HepG2 (cell line): Measurements from ENCODE around the gene ZFX. TPM values are rescaled to one million over a fixed set of nuclear protein-coding genes. Genes with fewer than 3 reads are reported as not detected.

Source experiments
- AFF4 ChIP-seq: sonication (generic); formaldehyde crosslinking; IDR thresholded peaks from 2 replicates; pipeline ENCODE4 v1.4.0; 2020; ENCODE audit warnings: missing genetic modification reagents
- AKAP8 ChIP-seq: sonication (generic); formaldehyde crosslinking; IDR thresholded peaks from 2 replicates; pipeline ENCODE4 v1.5.1; 2020; ENCODE audit warnings: mild to moderate bottlenecking, missing genetic modification reagents
- FOXP1 ChIP-seq, 2 experiments: fragments of 450-650 bp in 1 of 2; IDR thresholded peaks; 2 replicates each; pipeline ENCODE4 v1.6.1; 2017 to 2018; ENCODE audit warnings: antibody characterized with exemption in 1 of 2
- HNF4A ChIP-seq: sonication (generic); formaldehyde crosslinking; IDR thresholded peaks from 2 replicates; pipeline ENCODE4 v1.4.0; 2020; ENCODE audit warnings: missing genetic modification reagents
- HNF4G ChIP-seq, 2 experiments: sonication (generic) in 1 of 2; formaldehyde crosslinking in 1 of 2; IDR thresholded peaks; 2 replicates each; pipeline versions ENCODE4 v1.4.0 to v1.6.1; 2011 to 2020; ENCODE audit warnings: borderline replicate concordance in 2 of 2, low read depth in 2 of 2, mild to moderate bottlenecking in 2 of 2, low read length in 1 of 2, missing genetic modification reagents in 1 of 2, moderate library complexity in 1 of 2
- MAF1 ChIP-seq: sonication (generic); formaldehyde crosslinking; IDR thresholded peaks from 2 replicates; pipeline ENCODE4 v1.5.0; 2020; ENCODE audit warnings: missing genetic modification reagents, borderline replicate concordance
- MLLT10 ChIP-seq: sonication (generic); formaldehyde crosslinking; IDR thresholded peaks from 2 replicates; pipeline ENCODE4 v1.4.0; 2020; ENCODE audit warnings: missing genetic modification reagents
- NFE2 ChIP-seq: sonication (generic); formaldehyde crosslinking; IDR thresholded peaks from 2 replicates; pipeline ENCODE4 v1.4.0; 2020; ENCODE audit warnings: missing genetic modification reagents
- PLSCR1 ChIP-seq: sonication (generic); formaldehyde crosslinking; IDR thresholded peaks from 2 replicates; pipeline ENCODE4 v1.5.0; 2020; ENCODE audit warnings: missing genetic modification reagents, mild to moderate bottlenecking, borderline replicate concordance
- POLR2AphosphoS5 ChIP-seq: IDR thresholded peaks from 2 replicates; pipeline ENCODE4 v1.6.1; 2012; ENCODE audit warnings: low read depth, low read length
- PRDM15 ChIP-seq: sonication (generic); formaldehyde crosslinking; IDR thresholded peaks from 2 replicates; pipeline ENCODE4 v1.4.0; 2020; ENCODE audit warnings: missing genetic modification reagents
- RARA ChIP-seq: IDR thresholded peaks from 2 replicates; pipeline ENCODE4 v1.6.1; 2016; ENCODE audit warnings: missing genetic modification reagents, missing compliant biosample characterization
- SMC3 ChIP-seq: IDR thresholded peaks from 2 replicates; pipeline ENCODE4 v1.6.1; 2011; ENCODE audit warnings: low read length, improper control_type of control experiment
- TGIF2 ChIP-seq: IDR thresholded peaks from 2 replicates; pipeline ENCODE4 v1.6.1; 2016; ENCODE audit warnings: control low read depth, missing compliant biosample characterization
- ZBTB14 ChIP-seq: sonication (generic); formaldehyde crosslinking; IDR thresholded peaks from 2 replicates; pipeline ENCODE4 v1.4.0; 2020; ENCODE audit warnings: missing genetic modification reagents
- ZBTB20 ChIP-seq: sonication (generic); formaldehyde crosslinking; IDR thresholded peaks from 2 replicates; pipeline ENCODE4 v1.8.1; 2023; ENCODE audit warnings: missing genetic modification reagents, low read depth, mild to moderate bottlenecking, borderline replicate concordance
- ZBTB38 ChIP-seq: sonication (generic); formaldehyde crosslinking; IDR thresholded peaks from 2 replicates; pipeline ENCODE4 v1.5.1; 2020; ENCODE audit warnings: mild to moderate bottlenecking, missing genetic modification reagents
- ZFP37 ChIP-seq: sonication (generic); formaldehyde crosslinking; IDR thresholded peaks from 2 replicates; pipeline ENCODE4 v1.4.0; 2020; ENCODE audit warnings: missing genetic modification reagents, borderline replicate concordance
- ZNF772 ChIP-seq: sonication (generic); formaldehyde crosslinking; IDR thresholded peaks from 2 replicates; pipeline ENCODE4 v1.5.0; 2020; ENCODE audit warnings: mild to moderate bottlenecking, missing genetic modification reagents
- ZNF775 ChIP-seq: sonication (generic); formaldehyde crosslinking; IDR thresholded peaks from 2 replicates; pipeline ENCODE4 v1.4.0; 2020; ENCODE audit warnings: missing genetic modification reagents, mild to moderate bottlenecking, moderate library complexity, borderline replicate concordance
- ZNF781 ChIP-seq: sonication (generic); formaldehyde crosslinking; IDR thresholded peaks from 2 replicates; pipeline ENCODE4 v1.5.1; 2020; ENCODE audit warnings: borderline replicate concordance, mild to moderate bottlenecking, missing genetic modification reagents; ENCODE audit errors: not compliant biosample characterization
- ZNF792 ChIP-seq: IDR thresholded peaks from 2 replicates; pipeline ENCODE4 v1.6.1; 2016
- polyA plus RNA-seq, 8 experiments: library from polyadenylated mRNA; depleted of rRNA in 3 of 8; stranded (reverse) in 7 of 8; unstranded in 1 of 8; fragments of >200 nt; fragmentation: Illumina TruSeq in 4 of 8; extraction: Trizol in 4 of 8; gene quantifications; 2 replicates each; pipeline versions ENCODE4 v1.2.1 to v1.2.3, GENCODE V29; 2011 to 2016; ENCODE audit warnings: low read depth in 4 of 8, missing spikeins in 1 of 8, mixed read lengths in 1 of 8; ENCODE audit not compliant: insufficient read depth in 1 of 8
- total RNA-seq, 5 experiments: library from RNA; depleted of rRNA; stranded (reverse); fragments of >200 nt; fragmentation: Illumina TruSeq; extraction: Trizol; gene quantifications; 2 replicates each; pipeline ENCODE4 v1.2.3, GENCODE V29; 2016; ENCODE audit warnings: low read depth in 1 of 5

Gene ZFX
- total and polyA plus RNA-seq, 2 of the 13 experiments (the other 11 are each of a cell fraction or from before 2014, with no cell fraction given) = 13.8 to 37.3 TPM

- TF ChIP-seq AFF4 = no peak
- TF ChIP-seq FOXP1 (IDR thresholded peaks at IDR 0.05) = 0 out of 2 replicates have a peak, but pooled peaks have one; percentile 72
- TF ChIP-seq FOXP1 (CRISPR knock-in tag; IDR thresholded peaks at IDR 0.05) = peak; percentile 92
- TF ChIP-seq ZNF772 (CRISPR knock-in tag) = no peak
- TF ChIP-seq POLR2AphosphoS5 = no peak
- peak; percentile 61 for TF ChIP-seq HNF4G (IDR thresholded peaks at IDR 0.05; ENCODE audit: borderline replicate concordance, low read depth, low read length)
- TF ChIP-seq HNF4G (CRISPR knock-in tag; IDR thresholded peaks at IDR 0.05; ENCODE audit: borderline replicate concordance, low read depth) = no peak
- no peak for TF ChIP-seq AKAP8
- TF ChIP-seq ZNF781 = no peak
- TF ChIP-seq ZFP37 (CRISPR knock-in tag) = no peak
- no peak for TF ChIP-seq MAF1 (CRISPR knock-in tag)
- peak; percentile 69 for TF ChIP-seq HNF4A
- no peak for TF ChIP-seq ZNF775 (CRISPR knock-in tag)
- no peak for TF ChIP-seq ZNF792 (CRISPR knock-in tag)
- no peak for TF ChIP-seq PRDM15
- TF ChIP-seq NFE2 (CRISPR knock-in tag) = no peak
- no peak for TF ChIP-seq ZBTB14
- no peak for TF ChIP-seq ZBTB38 (CRISPR knock-in tag)
- no peak for TF ChIP-seq MLLT10 (CRISPR knock-in tag)
- TF ChIP-seq PLSCR1 (CRISPR knock-in tag) = no peak
- TF ChIP-seq TGIF2 (CRISPR knock-in tag) = no peak
- TF ChIP-seq RARA (CRISPR knock-in tag) = peak; percentile 64; the same call in 1 of the 2 replicates
- no peak for TF ChIP-seq SMC3
- TF ChIP-seq ZBTB20 (CRISPR knock-in tag) = peak; percentile 59; the same call in 1 of the 2 replicates
Measured at GRCh38 chrX:24189490-24189889, 40.0 kb downstream of the ZFX start (continued).
